Heart left ventricle (tissue), 16 donors: ENCODE data around the gene TRIM38. TPM values are rescaled to one million over a fixed set of nuclear protein-coding genes. Genes with fewer than 3 reads are reported as not detected.
"Not testable (repeated sequence)": the region's sequence is repeated elsewhere in the genome, so short reads cannot be mapped to it uniquely, and the experiment has no call there.

Source experiments
- ATAC-seq, 4 donors: fragments of 200-7000 bp; cut with Tn5 transposase; one replicate each; pipeline ENCODE4 v1.9.1; 2020 to 2022; ENCODE audit warnings: moderate library complexity in 4 of 4, mild to moderate bottlenecking in 3 of 4, moderate number of reproducible peaks in 1 of 4
- DNase-seq, 5 donors: peaks; one replicate each; pipeline ENCODE4 v3.0.0-alpha.2; 2020
- H3K27ac ChIP-seq, 12 donors: fragments of 200-600 bp; sonication (generic) in 4 of 12; one replicate each; pipeline versions ENCODE4 v1.5.0 to v1.8.0; 2016 to 2022; ENCODE audit warnings: mild to moderate bottlenecking in 2 of 12
- H3K27me3 ChIP-seq, 9 donors: fragments of 200-600 bp; sonication (generic) in 2 of 9; one replicate each; pipeline versions ENCODE4 v1.5.1 to v1.8.0; 2016 to 2022; ENCODE audit warnings: mild to moderate bottlenecking in 3 of 9
- H3K36me3 ChIP-seq, 9 donors: fragments of 200-600 bp; sonication (generic) in 2 of 9; one replicate each; pipeline versions ENCODE4 v1.5.0 to v1.8.0; 2018 to 2022; ENCODE audit warnings: mild to moderate bottlenecking in 2 of 9
- H3K4me1 ChIP-seq, 12 donors: fragments of 200-600 bp; sonication (generic) in 4 of 12; one replicate each; pipeline versions ENCODE4 v1.5.0 to v1.8.0; 2016 to 2022; ENCODE audit warnings: mild to moderate bottlenecking in 3 of 12
- H3K4me3 ChIP-seq, 12 donors: fragments of 200-600 bp; sonication (generic) in 4 of 12; one replicate each; pipeline versions ENCODE4 v1.5.0 to v1.8.0; 2017 to 2022; ENCODE audit warnings: mild to moderate bottlenecking in 9 of 12, moderate library complexity in 4 of 12
- H3K9me3 ChIP-seq, 12 donors: fragments of 200-600 bp; sonication (generic) in 4 of 12; one replicate each; pipeline versions ENCODE4 v1.5.0 to v1.8.0; 2016 to 2022; ENCODE audit warnings: mild to moderate bottlenecking in 1 of 12
- POLR2A ChIP-seq, 2 donors: fragments of 450-650 bp; IDR thresholded peaks; one replicate each; pipeline ENCODE4 v1.6.1; 2017; ENCODE audit warnings: antibody characterized with exemption in 2 of 2, mild to moderate bottlenecking in 2 of 2, moderate library complexity in 2 of 2
- WGBS, 4 donors: extraction: QIAGEN DNeasy Blood & Tissue Kit in 2 of 4; methylation state at CpG; one replicate each; pipeline versions ENCODE4 v1.1.5 to v1.1.7; 2013 to 2018; 5-methylcytosine and 5-hydroxymethylcytosine counted together
- intact Hi-C, 10 donors: fragments of 100-400 bp; cut with DNase I; formaldehyde crosslinking; loops; one replicate each; pipeline versions ENCODE4 v1.11.1 to v1.14.2; 2022
- polyA plus RNA-seq, 2 donors: library from polyadenylated mRNA; stranded (reverse); fragments of 200-250 nt; gene quantifications; one replicate each; pipeline ENCODE4 v1.2.3, GENCODE V29; 2013
- total RNA-seq, 9 donors: library from RNA; depleted of rRNA in 2 of 9; stranded (reverse); fragments of >200 nt in 2 of 9; fragmentation: NEBNext Ultra II Directional in 3 of 9; extraction: Animal tissue kit (Norgen Biotek cat#: 25700) in 3 of 9; gene quantifications; one replicate each; pipeline versions ENCODE4 v1.1.0 to v1.2.4, GENCODE V29; 2016 to 2023
- TF ChIP-seq, protein P1 (sequence below), 12 donors: fragments of 200-600 bp; sonication (generic) in 4 of 12; IDR thresholded peaks; one replicate each; pipeline versions ENCODE4 v1.5.0 to v1.8.0; 2018 to 2022; ENCODE audit warnings: antibody characterized with exemption in 12 of 12, mild to moderate bottlenecking in 5 of 12
- donor health status: ischemic (EF 13 %, LVEDD 7.1; RV severe dilation, severe dysfunction).
- donor health status: healthy with polysubstance abuse.
- donor health status: DM: no; HTN: yes; CAD: no.
- donor health status: DM: no; HTN: no; CAD: no.
- donor health status: ischemic (EF 25% LVEDD 6.9; RV normal size, moderate dysfunction).
- donor health status: ischemic (EF 25% LVEDD 5.7; RV mildly dilated, moderate dysfunction).
- donor health status: healthy.
- donor health status: DM: yes; HTN: yes; CAD: no.
- donor health status: ischemic (EF 35%, LVEDD 5.7; RV mildly dilated, moderate dysfunction).
- donor health status: nonischemic (EF 11% LVEDD 7.7; RV severe dilation, severe dysfunction).
- donor health status: DM: yes; HTN: yes; CAD: no.
- donor health status: PGD.
- donor health status: ischemic (EF 29% LVEDD 5.4; RV normal size, mild dysfunction).
- donor health status: nonischemic (EF 23%, LVEDD 6.1; RV moderate dilation, normal function).

TRIM38 gene
- total and polyA plus RNA-seq, 11 donors = 1.5 to 8.4 (median 2.3) TPM

GRCh38 chr6:25992413-25993340 is 30.1 kb downstream of the TRIM38 start:
- peak overlapping the region; percentile 80 to 95 (median 91) for H3K27ac ChIP-seq
- H3K4me3 ChIP-seq = peak overlapping the region; percentile 38 to 83 (median 66)
- ATAC-seq (peak; percentile 88 to 98 (median 98)), DNase-seq (peak; percentile 95 to 98 (median 96))
- H3K27me3 ChIP-seq = no peaks in the 10 kb centered on the region
- WGBS, 4 donors = 2 to 4% (median 3%) methylated on average over 41 to 52 of the region's 52 CpGs
- peaks cover 0 to 8% (median 5%) of the 10 kb centered on the region in 9 donors for H3K36me3 ChIP-seq
- TF ChIP-seq, protein P1, sequence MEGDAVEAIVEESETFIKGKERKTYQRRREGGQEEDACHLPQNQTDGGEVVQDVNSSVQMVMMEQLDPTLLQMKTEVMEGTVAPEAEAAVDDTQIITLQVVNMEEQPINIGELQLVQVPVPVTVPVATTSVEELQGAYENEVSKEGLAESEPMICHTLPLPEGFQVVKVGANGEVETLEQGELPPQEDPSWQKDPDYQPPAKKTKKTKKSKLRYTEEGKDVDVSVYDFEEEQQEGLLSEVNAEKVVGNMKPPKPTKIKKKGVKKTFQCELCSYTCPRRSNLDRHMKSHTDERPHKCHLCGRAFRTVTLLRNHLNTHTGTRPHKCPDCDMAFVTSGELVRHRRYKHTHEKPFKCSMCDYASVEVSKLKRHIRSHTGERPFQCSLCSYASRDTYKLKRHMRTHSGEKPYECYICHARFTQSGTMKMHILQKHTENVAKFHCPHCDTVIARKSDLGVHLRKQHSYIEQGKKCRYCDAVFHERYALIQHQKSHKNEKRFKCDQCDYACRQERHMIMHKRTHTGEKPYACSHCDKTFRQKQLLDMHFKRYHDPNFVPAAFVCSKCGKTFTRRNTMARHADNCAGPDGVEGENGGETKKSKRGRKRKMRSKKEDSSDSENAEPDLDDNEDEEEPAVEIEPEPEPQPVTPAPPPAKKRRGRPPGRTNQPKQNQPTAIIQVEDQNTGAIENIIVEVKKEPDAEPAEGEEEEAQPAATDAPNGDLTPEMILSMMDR (IDR thresholded peaks at IDR 0.05) = peak; percentile 97 to 100 (median 99)
- peak in 1 of 2 donors; percentile 85 for TF ChIP-seq POLR2A (IDR thresholded peaks at IDR 0.05)
- intact Hi-C loops = loop anchor here in 2 of 10 donors (1.0 to 10.0 kb wide), 4 partner anchors 28 to 268 kb away; partner anchors contain the start of gene TRIM38 (in 1 of the 2)
- H3K4me1 ChIP-seq = peaks cover 0 to 23% (median 11%) of the 10 kb centered on the region in 12 donors
- H3K9me3 ChIP-seq = no peaks in the 10 kb centered on the region

DNA sequence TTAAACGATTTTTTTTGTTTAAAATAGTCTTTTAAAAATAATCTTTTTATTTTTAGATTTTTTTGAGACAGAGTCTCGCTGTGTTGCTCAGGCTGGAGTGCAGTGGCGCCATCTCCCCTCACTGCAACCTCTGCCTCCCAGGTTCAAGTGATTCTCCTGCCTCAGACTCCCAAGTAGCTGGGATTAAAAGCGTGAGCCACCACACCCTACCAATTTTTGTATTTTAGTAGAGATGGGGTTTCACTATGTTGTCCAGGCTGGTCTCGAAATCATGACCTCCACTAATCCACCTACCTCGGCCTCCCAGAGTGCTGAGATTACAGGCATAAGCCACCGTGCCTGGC is 30.7 kb downstream of the TRIM38 start:
- not testable (repeated sequence) for ATAC-seq, H3K9me3 ChIP-seq, H3K27me3 ChIP-seq, H3K36me3 ChIP-seq, DNase-seq
- H3K27ac ChIP-seq = peak overlapping the region in 11 of 12 donors; percentile 85 to 95 (median 92)
- 63 to 75% (median 68%) methylated on average over 7 of the region's 7 CpGs for WGBS, 4 donors
- peaks cover 0 to 23% (median 11%) of the 10 kb centered on the region in 12 donors for H3K4me1 ChIP-seq
- H3K4me3 ChIP-seq = peak overlapping the region; percentile 38 to 83 (median 66)
- intact Hi-C loops = loop anchor here in 2 of 10 donors (2.0 to 10.0 kb wide), 3 partner anchors 27 to 269 kb away; a partner anchor contains a TSS

- Histone ChIP-seq H3K27me3 (no peaks in the 10 kb centered on the region), H3K27ac (no peak overlapping the region), H3K4me3 (no peak overlapping the region), H3K4me1 (peaks cover 0 to 23% (median 11%) of the 10 kb centered on the region in 12 donors), H3K9me3 (no peaks in the 10 kb centered on the region), H3K36me3 (peaks cover 0 to 27% (median 15%) of the 10 kb centered on the region in 9 donors)
- DNase-seq (no peak), ATAC-seq (no peak)
- intact Hi-C loops = loop anchor here in 1 of 10 donors (10.0 kb wide), 1 partner anchor 271 kb away; a partner anchor contains a TSS
- TF ChIP-seq, protein P1 (IDR thresholded peaks at IDR 0.05) = no peak
- no peak for TF ChIP-seq POLR2A (IDR thresholded peaks at IDR 0.05)
- WGBS, 4 donors = 89 to 100% (median 95%) methylated on average over 1 of the region's 1 CpG
Measured at GRCh38 chr6:25995507-25995906, 32.9 kb downstream of the TRIM38 start.

GRCh38 chr6:25997921-25998320 is 35.3 kb downstream of the TRIM38 start:
- DNase-seq (no peak), ATAC-seq (no peak)
- TF ChIP-seq POLR2A (IDR thresholded peaks at IDR 0.05) = no peak
- TF ChIP-seq, protein P1 (IDR thresholded peaks at IDR 0.05) = no peak
- WGBS, 4 donors = 95 to 99% (median 97%) methylated on average over 3 of the region's 3 CpGs
- H3K36me3 ChIP-seq = peaks cover 0 to 37% (median 19%) of the 10 kb centered on the region in 9 donors
- H3K4me1 ChIP-seq = peaks cover 0 to 14% (median 8%) of the 10 kb centered on the region in 12 donors
- no peaks in the 10 kb centered on the region for H3K9me3 ChIP-seq
- no peak overlapping the region for H3K4me3 ChIP-seq
- intact Hi-C loops = loop anchor here in 1 of 10 donors (10.0 kb wide), 1 partner anchor 273 kb away; a partner anchor contains a TSS
- no peak overlapping the region for H3K27ac ChIP-seq
- no peaks in the 10 kb centered on the region for H3K27me3 ChIP-seq
